OCI-LY7 (cell line): ENCODE data around the gene GPNMB. TPM values are rescaled to one million over a fixed set of nuclear protein-coding genes. Genes with fewer than 3 reads are reported as not detected.

Experiments used
- BruUV-seq: library from RNA; stranded (reverse); fragments of 400-500 nt; replicated peaks from 2 replicates; lab custom pipeline; 2021; lab: Mats Ljungman, UMichigan
- CTCF ChIA-PET: fragments of 300-600 bp; sonication (Branson Sonifier 250); formaldehyde crosslinking; loops from one replicate; lab custom pipeline; 2022; ENCODE audit warnings: antibody characterized with exemption; ENCODE audit not compliant: unreplicated experiment; lab: Charles Lee
- POLR2A ChIA-PET: fragments of 300-600 bp; sonication (Branson Sonifier 250); formaldehyde crosslinking; loops from one replicate; lab custom pipeline; 2022; ENCODE audit warnings: antibody characterized with exemption; lab: Charles Lee
- DNase-seq: peaks from one replicate; pipeline ENCODE4 v3.0.0-alpha.2; 2015; ENCODE audit warnings: low spot score
- H2AFZ ChIP-seq: fragments of 200-600 bp; sonication (generic), shearing (Covaris generic); 2 replicates; pipeline ENCODE4 v1.6.1; 2014; ENCODE audit warnings: mild to moderate bottlenecking, antibody characterized with exemption, low read length, moderate library complexity
- H3K27ac ChIP-seq: fragments of 200-600 bp; sonication (generic); 2 replicates; pipeline ENCODE4 v1.5.1; 2014; ENCODE audit warnings: mixed run types, low read depth, mild to moderate bottlenecking, moderate library complexity, low read length, inconsistent platforms; ENCODE audit not compliant: poor library complexity, severe bottlenecking
- H3K36me3 ChIP-seq: fragments of 200-600 bp; sonication (generic); 2 replicates; pipeline ENCODE4 v1.6.1; 2014; ENCODE audit warnings: mild to moderate bottlenecking, antibody characterized with exemption, low read length, moderate library complexity, mixed read lengths; ENCODE audit not compliant: insufficient read depth
- H3K4me1 ChIP-seq: fragments of 200-600 bp; sonication (generic); 2 replicates; pipeline ENCODE4 v1.5.1; 2014; ENCODE audit warnings: mild to moderate bottlenecking, low read length; ENCODE audit not compliant: insufficient read depth, poor library complexity, severe bottlenecking
- H3K4me2 ChIP-seq: fragments of 200-600 bp; sonication (generic); 2 replicates; pipeline ENCODE4 v1.6.1; 2014; ENCODE audit warnings: mild to moderate bottlenecking, low read length
- H3K4me3 ChIP-seq: fragments of 200-600 bp; sonication (generic); 2 replicates; pipeline ENCODE4 v1.5.1; 2014; ENCODE audit warnings: mild to moderate bottlenecking, low read depth, low read length; ENCODE audit not compliant: poor library complexity, severe bottlenecking
- H3K79me2 ChIP-seq: fragments of 200-600 bp; sonication (generic); 2 replicates; pipeline ENCODE4 v1.6.1; 2016; ENCODE audit warnings: low read depth, mild to moderate bottlenecking, low read length, moderate library complexity, mixed read lengths; ENCODE audit not compliant: insufficient read depth
- H3K9me2 ChIP-seq: fragments of 200-600 bp; sonication (generic); 2 replicates; pipeline ENCODE4 v1.6.1; 2016; ENCODE audit warnings: mild to moderate bottlenecking, low read length, mixed read lengths; ENCODE audit not compliant: insufficient read depth
- H3K9me3 ChIP-seq: fragments of 200-600 bp; sonication (generic); 2 replicates; pipeline ENCODE4 v1.6.1; 2014; ENCODE audit warnings: mild to moderate bottlenecking, mixed run types, low read length, mixed read lengths
- H4K20me1 ChIP-seq: fragments of 200-600 bp; sonication (generic); 2 replicates; pipeline ENCODE4 v1.6.1; 2014; ENCODE audit warnings: mild to moderate bottlenecking, antibody characterized with exemption, low read length, moderate library complexity, mixed read lengths; ENCODE audit not compliant: insufficient read depth
- CTCF ChIP-seq: fragments of 200-600 bp; sonication (generic); conservative IDR thresholded peaks from 2 replicates; pipeline ENCODE4 v1.5.1; 2014; ENCODE audit warnings: mild to moderate bottlenecking, antibody characterized with exemption, low read length, moderate library complexity, mixed read lengths
- EZH2phosphoT487 ChIP-seq: fragments of 200-600 bp; sonication (generic); IDR thresholded peaks from 2 replicates; pipeline ENCODE4 v1.6.1; 2018; ENCODE audit warnings: low read depth, borderline replicate concordance, mild to moderate bottlenecking, mixed run types, antibody characterized with exemption, low read length, moderate library complexity, mixed read lengths
- intact Hi-C: fragments of 100-400 bp; cut with micrococcal nuclease; formaldehyde crosslinking; loops from one replicate; pipeline ENCODE4 v1.10.0; 2022; ENCODE audit not compliant: unreplicated experiment
- total RNA-seq, 2 experiments: library from RNA; depleted of rRNA in 1 of 2; stranded (reverse); fragments of >200 nt in 1 of 2; shearing (Covaris generic) in 1 of 2; gene quantifications; 2 replicates each; pipeline ENCODE4 v1.2.3, GENCODE V29; 2014 to 2022

The GPNMB gene
- total RNA-seq, 2 experiments from 2014 or later, result 1.4 to 3.5 TPM

- H3K36me3 ChIP-seq, result no peaks in the 10 kb centered on the region
Measured at GRCh38 chr7:23214938-23215337, 31.6 kb upstream of the GPNMB start.

DNA sequence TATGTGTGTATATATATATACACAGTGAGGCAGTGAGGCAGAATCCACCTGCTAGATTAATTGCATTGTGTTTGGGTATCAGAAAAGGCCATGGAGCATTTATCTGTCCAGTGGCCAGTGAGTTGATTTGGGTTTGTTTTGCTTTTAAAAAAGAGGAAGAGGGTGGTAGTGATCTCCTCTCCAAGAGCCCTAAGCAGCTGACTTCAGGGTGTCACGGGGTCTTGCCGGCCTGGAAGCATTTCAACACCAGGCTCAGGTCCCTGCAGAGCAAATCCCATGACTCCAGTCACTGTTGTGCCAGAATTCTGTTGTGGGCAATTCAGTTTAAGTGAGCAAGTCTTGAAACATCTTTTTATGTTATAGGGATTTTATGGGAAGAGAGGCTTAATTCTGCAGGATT is 30.6 kb upstream of the GPNMB start:
- H3K27ac ChIP-seq, result no peak overlapping the region
- CTCF ChIA-PET, result interaction anchor here (0.6 kb wide), 1 partner anchor 11 kb away, joined by 5 read pairs; no protein-coding TSS in a partner anchor
- no peaks in the 10 kb centered on the region for H4K20me1 ChIP-seq
- H3K36me3 ChIP-seq, result no peaks in the 10 kb centered on the region
- BruUV-seq, result no TSS peak
- TF ChIP-seq EZH2phosphoT487, result no peak
- no peak for TF ChIP-seq CTCF
- H3K9me3 ChIP-seq, result no peaks in the 10 kb centered on the region
- no peak overlapping the region for H3K4me3 ChIP-seq
- no peak overlapping the region for H3K4me2 ChIP-seq
- H3K79me2 ChIP-seq, result no peaks in the 10 kb centered on the region
- intact Hi-C loops, result loop anchor here (1.0 kb wide), 1 partner anchor 38 kb away; no protein-coding TSS in a partner anchor
- no peaks in the 10 kb centered on the region for H3K9me2 ChIP-seq
- POLR2A ChIA-PET, result interaction anchor here (0.6 to 2.1 kb wide), 4 partner anchors 11 to 50 kb away, joined by 3 to 8 read pairs (median 3); no protein-coding TSS in a partner anchor
- no peaks in the 10 kb centered on the region for H3K4me1 ChIP-seq
- H2AFZ ChIP-seq, result no peak overlapping the region
- DNase-seq, result no peak

More at GRCh38 chr7:23214938-23215337, 31.6 kb upstream of the GPNMB start:
- no peak overlapping the region for H3K4me2 ChIP-seq
- BruUV-seq, result no TSS peak
- H2AFZ ChIP-seq, result no peak overlapping the region
- no peak overlapping the region for H3K27ac ChIP-seq
- H3K79me2 ChIP-seq, result no peaks in the 10 kb centered on the region
- no peak overlapping the region for H3K4me3 ChIP-seq
- ChIA-PET CTCF (no interaction called here), POLR2A (interaction anchor here (0.5 to 2.1 kb wide), 6 partner anchors 12 to 218 kb away, joined by 3 to 8 read pairs (median 4); no protein-coding TSS in a partner anchor)
- DNase-seq, result no peak
- no peaks in the 10 kb centered on the region for H3K9me3 ChIP-seq
- intact Hi-C loops, result no loop called here
- H3K4me1 ChIP-seq, result no peaks in the 10 kb centered on the region
- no peaks in the 10 kb centered on the region for H3K9me2 ChIP-seq
- no peak for TF ChIP-seq CTCF
- TF ChIP-seq EZH2phosphoT487, result no peak
- no peaks in the 10 kb centered on the region for H4K20me1 ChIP-seq

GRCh38 chr7:23218196-23218595 is 28.4 kb upstream of the GPNMB start:
- H3K27ac ChIP-seq, result no peak overlapping the region
- no peaks in the 10 kb centered on the region for H4K20me1 ChIP-seq
- no peaks in the 10 kb centered on the region for H3K9me3 ChIP-seq
- H3K9me2 ChIP-seq, result no peaks in the 10 kb centered on the region
- H3K79me2 ChIP-seq, result no peaks in the 10 kb centered on the region
- no peaks in the 10 kb centered on the region for H3K36me3 ChIP-seq
- no peak overlapping the region for H3K4me3 ChIP-seq
- H2AFZ ChIP-seq, result no peak overlapping the region
- no peaks in the 10 kb centered on the region for H3K4me1 ChIP-seq
- ChIA-PET POLR2A (interaction anchor here (0.5 to 1.1 kb wide), 2 partner anchors 69 to 394 kb away, joined by 4 to 6 read pairs; no protein-coding TSS in a partner anchor), CTCF (no interaction called here)
- no peak for TF ChIP-seq EZH2phosphoT487
- no peak for TF ChIP-seq CTCF
- intact Hi-C loops, result no loop called here
- no peak for DNase-seq
- BruUV-seq, result no TSS peak
- no peak overlapping the region for H3K4me2 ChIP-seq
